Measurements from ENCODE around the gene GPC4.

Gene GPC4

DNA sequence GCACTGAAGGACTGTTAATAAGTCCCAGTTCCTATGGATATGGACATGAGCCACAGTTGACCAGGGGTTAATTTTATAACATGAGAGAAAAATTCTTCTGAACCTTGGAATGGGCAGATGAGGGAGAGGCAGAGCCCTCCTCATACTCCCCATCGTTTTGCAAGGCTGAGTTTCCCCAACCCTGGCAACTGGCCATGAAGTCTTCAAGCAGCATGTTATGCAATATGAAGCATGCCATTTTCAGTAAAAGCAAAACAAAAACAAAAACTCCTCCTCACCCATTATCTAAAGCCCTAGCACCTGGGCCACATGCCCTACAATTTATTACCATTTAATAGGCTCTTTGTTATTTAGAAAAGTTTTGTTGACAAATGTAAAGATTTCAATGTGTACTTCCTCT lies 64.5 kb downstream of the GPC4 start:
- DNase-seq (ENCODE audit: insufficient read length, low spot score) = no peak
- TF ChIP-seq, protein P1, sequence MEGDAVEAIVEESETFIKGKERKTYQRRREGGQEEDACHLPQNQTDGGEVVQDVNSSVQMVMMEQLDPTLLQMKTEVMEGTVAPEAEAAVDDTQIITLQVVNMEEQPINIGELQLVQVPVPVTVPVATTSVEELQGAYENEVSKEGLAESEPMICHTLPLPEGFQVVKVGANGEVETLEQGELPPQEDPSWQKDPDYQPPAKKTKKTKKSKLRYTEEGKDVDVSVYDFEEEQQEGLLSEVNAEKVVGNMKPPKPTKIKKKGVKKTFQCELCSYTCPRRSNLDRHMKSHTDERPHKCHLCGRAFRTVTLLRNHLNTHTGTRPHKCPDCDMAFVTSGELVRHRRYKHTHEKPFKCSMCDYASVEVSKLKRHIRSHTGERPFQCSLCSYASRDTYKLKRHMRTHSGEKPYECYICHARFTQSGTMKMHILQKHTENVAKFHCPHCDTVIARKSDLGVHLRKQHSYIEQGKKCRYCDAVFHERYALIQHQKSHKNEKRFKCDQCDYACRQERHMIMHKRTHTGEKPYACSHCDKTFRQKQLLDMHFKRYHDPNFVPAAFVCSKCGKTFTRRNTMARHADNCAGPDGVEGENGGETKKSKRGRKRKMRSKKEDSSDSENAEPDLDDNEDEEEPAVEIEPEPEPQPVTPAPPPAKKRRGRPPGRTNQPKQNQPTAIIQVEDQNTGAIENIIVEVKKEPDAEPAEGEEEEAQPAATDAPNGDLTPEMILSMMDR (IDR thresholded peaks at IDR 0.05; ENCODE audit: insufficient read depth, missing control alignments) = no peak
- FAIRE-seq = no peak

GRCh38 chrX:133346026-133346425 lies 69.3 kb downstream of the GPC4 start:
- FAIRE-seq (no peak), DNase-seq (ENCODE audit: insufficient read length, low spot score) (no peak)
- TF ChIP-seq, protein P1 (IDR thresholded peaks at IDR 0.05; ENCODE audit: insufficient read depth, missing control alignments) = no peak

- TF ChIP-seq, protein P1 (IDR thresholded peaks at IDR 0.05; ENCODE audit: insufficient read depth, missing control alignments) = no peak
- FAIRE-seq = no peak
Measured at GRCh38 chrX:133339566-133339965, 75.7 kb downstream of the GPC4 start.

DNA sequence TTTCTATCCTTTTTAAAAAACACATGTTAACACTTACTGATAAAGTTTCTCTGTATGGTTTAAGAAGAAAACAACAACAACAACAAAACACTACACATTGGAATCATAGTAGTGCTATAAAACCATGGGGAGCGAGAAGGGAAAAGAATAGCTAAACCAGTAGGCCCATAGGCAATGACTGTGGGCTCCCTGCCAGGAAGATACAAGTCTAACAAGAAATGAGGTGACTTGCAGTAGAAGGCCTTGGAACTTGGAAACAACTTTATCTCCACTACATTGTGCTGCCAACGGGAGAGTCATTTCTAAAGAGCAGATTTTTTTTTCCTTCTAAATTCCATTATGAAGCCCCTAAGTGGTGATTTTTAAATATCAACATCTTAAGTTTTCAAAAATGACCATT lies 78.0 kb downstream of the GPC4 start:
- DNase-seq (ENCODE audit: insufficient read length, low spot score) (no peak), FAIRE-seq (no peak)
- TF ChIP-seq, protein P1 (IDR thresholded peaks at IDR 0.05; ENCODE audit: insufficient read depth, missing control alignments) = no peak

More at GRCh38 chrX:133339566-133339965, 75.7 kb downstream of the GPC4 start:
- DNase-seq (ENCODE audit: insufficient read length, low spot score) = no peak

DNA sequence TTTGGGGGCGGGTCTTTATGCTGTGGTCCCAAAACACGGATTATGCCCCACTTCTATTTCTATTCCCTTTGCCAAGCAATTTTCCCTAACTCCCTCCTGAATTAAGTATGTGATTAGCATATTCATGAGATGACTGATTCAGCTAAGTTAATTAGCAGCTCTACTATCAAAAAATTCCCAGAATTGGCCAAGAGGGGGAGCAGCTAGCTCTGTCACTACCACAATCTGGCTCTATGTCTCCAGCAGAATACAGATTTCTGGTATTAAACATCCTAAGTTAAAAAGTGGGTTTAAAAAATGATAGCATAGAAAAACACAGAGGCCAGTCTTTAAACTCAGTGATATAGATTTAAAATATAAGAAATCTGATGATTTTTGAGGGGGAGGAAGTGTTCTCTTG lies 80.3 kb downstream of the GPC4 start:
- TF ChIP-seq, protein P1 (IDR thresholded peaks at IDR 0.05; ENCODE audit: insufficient read depth, missing control alignments) = peak; percentile 51
- no peak for FAIRE-seq
- no peak for DNase-seq (ENCODE audit: insufficient read length, low spot score)

DNA sequence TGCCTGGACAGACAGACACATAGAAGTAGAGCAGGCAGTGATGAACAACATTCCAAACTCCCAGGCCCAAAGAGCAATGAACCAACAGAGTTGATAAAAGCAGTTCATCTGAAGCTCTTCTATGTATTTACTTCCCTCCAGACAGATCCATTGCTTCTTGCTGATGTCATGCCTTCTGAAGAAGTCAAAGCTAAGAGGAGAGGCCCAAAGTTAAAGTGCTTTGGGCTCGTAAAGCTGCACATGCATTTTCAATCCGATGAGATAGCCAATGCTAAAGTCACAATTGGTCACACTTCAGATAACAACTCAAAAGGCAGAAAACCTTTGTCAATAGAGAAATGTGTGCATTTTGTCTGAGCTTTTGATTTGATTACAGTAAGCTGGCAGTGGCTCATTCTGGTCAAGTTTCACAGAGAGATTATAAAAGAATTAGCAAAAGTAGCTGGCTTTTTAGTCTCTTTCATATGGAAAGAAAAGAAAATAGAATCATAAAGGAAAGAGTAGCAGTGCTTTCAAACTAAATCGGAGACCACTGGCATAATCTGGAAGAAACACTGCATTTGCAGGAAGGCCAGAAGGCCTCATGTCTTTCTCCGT lies 82.0 kb downstream of the GPC4 start:
- FAIRE-seq = no peak
- TF ChIP-seq, protein P1 (IDR thresholded peaks at IDR 0.05; ENCODE audit: insufficient read depth, missing control alignments) = no peak
- no peak for DNase-seq (ENCODE audit: insufficient read length, low spot score)

GRCh38 chrX:133332737-133333136 lies 82.6 kb downstream of the GPC4 start:
- TF ChIP-seq, protein P1 (IDR thresholded peaks at IDR 0.05; ENCODE audit: insufficient read depth, missing control alignments) = no peak
- DNase-seq (ENCODE audit: insufficient read length, low spot score) (no peak), FAIRE-seq (no peak)

All from D721Med (cell line).